KG1 (cell line): ENCODE data around the gene ATR.
"Not testable (repeated sequence)": the region's sequence is repeated elsewhere in the genome, so short reads cannot be mapped to it uniquely, and the experiment has no call there.

Experiments used
- DNase-seq: peaks from one replicate; lab custom pipeline; 2025; lab: John Stamatoyannopoulos, UW

ATR gene

GRCh38 chr3:142592268-142592667 is 13.7 kb upstream of the ATR start:
- not testable (repeated sequence) for DNase-seq

GRCh38 chr3:142588703-142589102 is 10.2 kb upstream of the ATR start:
- no peak for DNase-seq

- peak; percentile 55 for DNase-seq
Observed at GRCh38 chr3:142586803-142587406, 8.4 kb upstream of the ATR start.

- DNase-seq: not testable (repeated sequence)
Observed at GRCh38 chr3:142581070-142581469, 2.5 kb upstream of the ATR start.

- no peak for DNase-seq
Observed at GRCh38 chr3:142580061-142580423, 1.5 kb upstream of the ATR start.

GRCh38 chr3:142577696-142578328 is 721 bp downstream of the ATR start:
- DNase-seq: peak; percentile 5

- DNase-seq: no peak
Observed at GRCh38 chr3:142576792-142577191, 1.7 kb downstream of the ATR start.

GRCh38 chr3:142574665-142575064 is 3.9 kb downstream of the ATR start:
- no peak for DNase-seq

- not testable (repeated sequence) for DNase-seq
Observed at GRCh38 chr3:142574223-142574622, 4.3 kb downstream of the ATR start.

- not testable (repeated sequence) for DNase-seq
Observed at GRCh38 chr3:142569422-142569821, 9.1 kb downstream of the ATR start.

- DNase-seq: no peak
Observed at GRCh38 chr3:142568393-142569017, 10.0 kb downstream of the ATR start.

- DNase-seq: no peak
Observed at GRCh38 chr3:142566096-142566495, 12.4 kb downstream of the ATR start.

- DNase-seq: no peak
Observed at GRCh38 chr3:142563496-142563997, 15.0 kb downstream of the ATR start.

GRCh38 chr3:142560118-142560517 is 18.4 kb downstream of the ATR start:
- no peak for DNase-seq

- DNase-seq: no peak
Observed at GRCh38 chr3:142553741-142554140, 24.8 kb downstream of the ATR start.

GRCh38 chr3:142552579-142552978 is 26.0 kb downstream of the ATR start:
- not testable (repeated sequence) for DNase-seq

- DNase-seq: no peak
Observed at GRCh38 chr3:142549986-142550385, 28.5 kb downstream of the ATR start.

- DNase-seq: no peak
Observed at GRCh38 chr3:142543307-142543706, 35.2 kb downstream of the ATR start.

GRCh38 chr3:142542054-142542453 is 36.5 kb downstream of the ATR start:
- DNase-seq: no peak

GRCh38 chr3:142536519-142536918 is 42.0 kb downstream of the ATR start:
- DNase-seq: no peak

GRCh38 chr3:142534543-142534942 is 44.0 kb downstream of the ATR start:
- no peak for DNase-seq

- no peak for DNase-seq
Observed at GRCh38 chr3:142530296-142530695, 48.2 kb downstream of the ATR start.

GRCh38 chr3:142523921-142524566 is 54.5 kb downstream of the ATR start:
- DNase-seq: no peak
